HG02759 (cell line): Measurements from ENCODE around the gene KRCC1.
"Not testable (repeated sequence)": the region's sequence is repeated elsewhere in the genome, so short reads cannot be mapped to it uniquely, and the experiment has no call there.

Experiments used
- ATAC-seq: cut with Tn5 transposase; IDR thresholded peaks from one replicate; pipeline ENCODE4 v1.9.1; 2021; ENCODE audit warnings: mild to moderate bottlenecking, moderate library complexity; ENCODE audit not compliant: unreplicated experiment

KRCC1 gene

DNA sequence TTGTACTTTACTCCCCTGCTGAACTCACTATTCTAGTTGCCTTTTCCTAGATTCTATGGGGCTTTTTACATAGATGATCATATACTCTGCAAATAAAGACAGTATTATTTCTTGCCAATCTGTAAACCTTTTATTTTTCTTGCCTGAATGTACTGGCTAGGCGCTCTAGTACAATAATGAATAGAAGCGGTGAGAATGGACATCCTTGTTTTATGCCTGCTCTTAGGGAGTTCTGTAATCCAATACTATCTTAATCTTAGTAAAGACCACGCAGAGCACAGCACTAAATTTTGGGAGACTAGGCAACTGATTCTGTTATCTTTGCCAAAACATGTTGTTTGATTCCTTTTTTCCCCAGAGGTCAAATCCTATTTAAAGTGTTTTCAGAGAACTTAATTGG lies 7.0 kb downstream of the KRCC1 start:
- ATAC-seq = no peak

DNA sequence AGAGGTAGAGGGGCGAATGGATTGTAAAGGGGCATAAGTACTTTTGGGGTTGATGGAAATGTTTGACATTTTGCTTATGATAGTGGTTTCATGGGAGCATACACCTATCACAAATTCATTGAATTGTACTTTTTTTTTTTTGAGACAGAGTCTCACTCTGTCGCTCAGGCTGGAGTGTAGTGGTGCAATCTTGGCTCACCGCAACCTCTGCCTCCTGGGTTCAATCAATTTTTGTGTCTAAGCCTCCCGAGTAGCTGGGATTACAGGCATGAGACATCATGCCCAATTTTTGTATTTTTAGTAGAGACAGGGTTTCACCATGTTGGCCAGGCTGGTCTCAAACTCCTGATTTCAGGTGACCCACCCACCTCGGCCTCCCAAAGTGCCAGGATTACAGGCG lies 10.0 kb downstream of the KRCC1 start:
- ATAC-seq = not testable (repeated sequence)

DNA sequence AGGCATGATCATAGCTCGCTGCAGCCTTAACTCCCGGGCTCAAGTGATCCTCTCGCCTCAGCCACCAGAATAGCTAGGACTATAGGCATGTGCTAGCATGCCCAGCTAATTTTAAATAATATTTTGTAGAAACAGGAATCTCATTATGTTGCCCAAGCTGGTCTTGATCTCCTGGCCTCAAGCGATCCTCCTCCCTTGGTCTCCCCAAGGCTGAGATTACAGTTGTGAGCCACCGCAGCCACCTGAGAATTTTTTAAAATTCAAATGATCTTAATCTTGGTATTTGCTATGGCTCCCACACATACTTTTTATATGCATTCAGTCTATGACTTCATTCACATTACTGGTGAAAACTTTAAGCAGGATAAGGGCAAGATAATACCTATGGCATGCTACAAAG lies 13.1 kb downstream of the KRCC1 start:
- no peak for ATAC-seq

DNA sequence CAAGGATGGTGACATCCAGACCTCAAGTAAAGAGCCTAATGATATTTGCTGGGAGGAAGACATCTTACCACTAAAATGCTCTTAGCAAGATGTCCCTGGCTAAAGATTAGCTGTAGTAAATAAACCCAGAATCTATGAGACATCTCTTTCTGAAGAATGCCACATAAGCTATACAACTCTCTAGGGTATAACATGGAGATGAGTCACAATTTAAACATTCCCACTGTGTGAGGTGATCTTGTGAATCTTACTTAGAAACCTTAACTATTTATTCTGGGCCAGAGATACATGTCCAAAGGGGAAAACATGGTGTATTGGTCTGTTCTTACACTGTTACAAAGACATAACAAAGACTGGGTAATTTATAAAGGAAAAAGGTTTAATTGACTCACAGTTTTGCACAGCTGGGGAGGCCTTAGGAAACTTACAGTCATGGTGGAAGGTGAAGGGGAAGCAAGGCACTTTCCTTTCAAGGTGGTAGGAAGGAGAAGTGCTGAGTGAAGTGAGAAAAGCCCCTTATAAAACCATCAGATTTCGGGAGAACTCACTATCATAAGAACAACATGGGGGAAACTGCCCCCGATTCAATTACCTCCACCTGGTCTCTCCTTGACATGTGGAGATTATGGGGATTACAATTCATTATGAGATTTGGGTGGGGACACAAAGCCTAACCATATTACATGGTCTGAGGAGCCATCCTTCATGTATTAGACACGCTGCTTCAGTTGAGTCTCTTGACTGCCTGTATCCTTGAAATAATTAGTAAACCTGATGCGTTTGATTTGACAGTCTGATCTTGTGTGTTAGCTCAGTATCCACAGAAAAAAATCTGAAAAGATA lies 17.1 kb downstream of the KRCC1 start:
- no peak for ATAC-seq

DNA sequence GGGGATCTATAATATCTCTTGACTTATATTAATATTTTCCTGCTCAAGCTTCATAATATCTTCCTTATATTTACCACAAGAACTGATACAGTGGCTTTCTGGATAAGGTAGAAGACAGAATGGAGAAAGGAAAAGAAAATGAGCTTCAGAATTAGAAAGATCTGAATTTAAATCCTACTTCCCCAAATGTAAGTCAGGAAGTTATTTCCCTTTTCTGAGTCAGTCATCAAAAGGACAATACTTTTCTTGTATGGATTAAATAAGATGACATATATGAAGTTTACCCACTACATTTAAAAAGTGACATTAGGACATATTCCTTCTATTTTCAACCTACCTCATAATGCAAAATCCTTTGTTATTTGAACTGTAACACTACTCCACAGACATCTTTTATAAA lies 19.0 kb downstream of the KRCC1 start:
- no peak for ATAC-seq

- ATAC-seq = no peak
These were observed 19.4 kb downstream of the KRCC1 start for GRCh38 chr2:88036182-88036581.

GRCh38 chr2:88032070-88032702 lies 23.4 kb downstream of the KRCC1 start:
- ATAC-seq = no peak

DNA sequence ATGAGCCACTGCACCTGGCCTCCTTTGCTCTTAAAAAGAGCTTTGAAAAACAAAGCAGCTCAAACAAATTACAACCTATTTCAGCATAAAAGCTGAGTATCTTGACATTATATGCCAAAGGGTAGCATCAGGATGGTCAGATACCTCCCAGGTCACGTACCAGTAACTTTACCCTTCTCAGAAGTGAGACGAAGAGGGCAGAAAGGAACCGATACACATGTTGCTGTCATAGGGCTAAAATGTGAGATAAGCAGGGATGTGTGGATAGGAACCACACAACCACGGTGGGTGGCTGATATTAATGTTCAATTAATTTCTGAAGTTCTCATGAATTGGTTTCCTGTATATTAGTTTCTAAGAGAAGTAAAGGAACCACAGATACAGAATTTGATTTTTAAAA lies 26.7 kb downstream of the KRCC1 start:
- no peak for ATAC-seq

DNA sequence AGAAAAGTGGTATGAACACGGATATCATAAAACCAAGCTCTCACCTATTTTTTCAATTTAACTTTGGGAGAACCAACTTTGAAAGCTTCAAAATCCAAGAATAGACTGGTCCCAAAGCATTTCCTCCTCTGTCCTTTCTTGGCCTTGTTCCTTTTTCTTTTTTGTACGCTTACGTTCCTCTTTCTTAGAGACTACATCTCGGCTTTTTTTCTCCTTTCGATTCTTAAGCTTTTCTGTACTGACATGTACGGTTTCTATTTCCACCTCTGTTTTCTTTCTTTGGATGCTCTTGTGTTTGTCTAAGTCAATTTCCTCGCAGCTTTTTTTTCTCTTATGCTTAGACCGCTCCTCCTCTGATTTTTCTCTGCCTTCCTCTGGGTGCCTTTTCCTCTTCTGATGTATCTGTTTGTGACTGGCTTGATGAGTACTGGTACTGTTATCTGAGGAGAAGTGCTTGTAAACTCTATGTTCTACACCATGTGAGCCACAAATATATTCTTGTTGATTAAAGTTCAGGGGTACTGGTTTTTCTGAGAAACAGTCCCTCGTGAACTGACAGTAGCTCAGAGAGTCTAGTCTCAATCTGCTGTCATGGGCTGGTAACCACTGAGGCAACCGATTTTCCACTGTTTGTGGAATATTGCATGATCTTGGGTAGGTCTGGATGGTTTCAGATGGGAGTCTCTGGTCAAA lies 27.7 kb downstream of the KRCC1 start:
- peak; percentile 47 for ATAC-seq

- no peak for ATAC-seq
These were observed 31.1 kb downstream of the KRCC1 start for GRCh38 chr2:88024509-88024908.

DNA sequence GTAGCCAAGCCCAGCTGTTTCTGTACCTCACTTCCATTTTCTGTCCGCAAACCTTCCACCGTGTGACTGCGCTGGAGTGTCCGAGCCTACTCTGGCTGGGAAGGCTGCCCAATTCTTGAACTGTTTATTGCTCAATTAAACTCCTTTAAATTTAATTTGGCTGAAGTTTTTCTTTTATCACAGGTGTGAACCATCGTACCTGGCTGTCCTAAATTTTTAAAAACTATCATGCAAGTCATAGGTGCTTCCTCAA lies 33.0 kb downstream of the KRCC1 start:
- no peak for ATAC-seq

- no peak for ATAC-seq
These were observed 35.6 kb downstream of the KRCC1 start for GRCh38 chr2:88019985-88020384.

DNA sequence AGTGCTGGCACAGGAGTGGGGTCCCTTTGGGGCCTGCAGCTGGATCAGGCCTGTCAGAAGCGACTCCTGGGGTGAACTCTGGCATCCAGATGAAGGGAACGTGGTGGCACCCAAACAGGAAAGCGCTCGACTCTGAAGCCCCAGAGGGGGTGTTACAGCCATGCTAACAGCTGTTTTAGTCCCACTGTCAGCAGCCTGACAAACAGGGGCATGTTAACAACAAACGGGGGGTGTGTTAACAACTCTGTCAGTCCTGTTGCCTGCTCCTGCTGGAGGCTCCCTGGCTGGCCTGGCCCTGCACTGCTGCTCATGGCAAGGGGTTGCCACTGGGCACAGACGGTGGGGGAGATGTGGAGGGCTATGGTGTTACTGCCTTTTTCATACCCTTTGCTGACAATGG lies 36.7 kb downstream of the KRCC1 start:
- ATAC-seq = no peak

DNA sequence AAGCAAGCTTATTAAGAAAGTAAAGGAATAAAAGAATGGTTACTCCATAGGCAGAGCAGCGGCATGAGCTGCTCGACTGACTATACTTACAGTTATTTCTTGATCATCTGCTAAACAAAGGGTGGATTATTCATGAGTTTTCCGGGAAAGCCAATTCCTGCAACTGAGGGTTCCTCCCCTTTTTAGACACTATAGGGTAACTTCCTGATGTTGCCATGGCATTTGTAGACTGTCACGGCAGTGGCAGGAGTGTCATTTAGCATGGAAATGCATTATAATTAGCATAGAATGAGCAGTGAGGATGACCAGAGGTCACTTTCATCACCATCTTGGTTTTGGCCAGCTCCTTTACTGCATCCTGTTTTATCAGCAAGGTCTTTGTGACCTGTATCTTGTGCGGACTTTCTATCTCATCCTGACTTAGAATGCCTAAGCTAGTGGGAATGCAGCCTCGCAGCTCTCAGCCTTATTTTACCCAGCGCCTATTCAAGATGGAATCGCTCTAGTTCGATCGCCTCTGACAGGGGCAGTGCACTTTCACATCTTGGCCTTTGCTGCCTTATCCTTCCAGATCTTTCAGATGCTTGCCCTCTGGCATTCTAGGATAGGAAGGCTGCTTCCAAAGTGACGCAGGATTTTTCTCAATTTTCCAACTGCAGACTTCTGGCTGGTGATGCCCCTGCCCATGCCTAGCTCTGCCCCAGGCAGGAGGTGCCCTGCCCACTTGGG lies 37.3 kb downstream of the KRCC1 start:
- ATAC-seq = not testable (repeated sequence)

DNA sequence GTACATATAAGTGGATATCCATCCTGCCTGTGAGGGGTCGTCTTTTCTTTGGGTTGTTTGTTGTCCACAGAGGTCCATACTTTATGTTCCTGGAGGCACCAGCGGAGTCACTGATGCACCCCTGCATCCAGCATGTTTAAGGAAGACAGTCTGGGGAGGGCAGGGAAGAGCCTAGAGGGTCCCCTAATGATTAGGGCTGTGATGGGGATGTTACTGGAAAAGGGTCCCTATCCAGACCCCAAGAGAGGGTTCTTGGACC lies 37.9 kb downstream of the KRCC1 start:
- ATAC-seq = not testable (repeated sequence)

- peak; percentile 60 for ATAC-seq
These were observed 38.4 kb downstream of the KRCC1 start for GRCh38 chr2:88016960-88017779.

- ATAC-seq = peak; percentile 85
These were observed 39.3 kb downstream of the KRCC1 start, which contains the start of gene RNU2-63P for GRCh38 chr2:88016086-88016959. Gene RNU2-63P (minus strand): TSS chr2:88016547.

DNA sequence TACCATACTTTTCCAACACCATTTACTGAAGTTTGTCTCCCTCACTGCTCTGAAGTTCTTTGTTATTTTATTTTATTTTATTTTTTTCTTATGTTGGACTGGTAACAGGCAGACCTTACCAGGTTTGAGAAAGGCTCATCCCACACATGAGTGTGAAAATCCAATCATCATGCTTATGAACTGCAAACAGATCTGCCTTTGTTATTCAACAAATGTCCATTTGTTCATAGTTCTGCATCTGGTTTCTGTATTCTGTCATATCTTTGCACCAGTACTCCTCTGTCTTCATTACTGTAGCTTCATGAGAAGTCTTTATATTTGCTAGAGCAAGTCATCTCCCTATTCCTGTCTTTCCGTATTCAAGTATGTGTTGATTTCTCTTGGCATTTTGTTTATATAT lies 44.6 kb downstream of the KRCC1 start:
- ATAC-seq = no peak

DNA sequence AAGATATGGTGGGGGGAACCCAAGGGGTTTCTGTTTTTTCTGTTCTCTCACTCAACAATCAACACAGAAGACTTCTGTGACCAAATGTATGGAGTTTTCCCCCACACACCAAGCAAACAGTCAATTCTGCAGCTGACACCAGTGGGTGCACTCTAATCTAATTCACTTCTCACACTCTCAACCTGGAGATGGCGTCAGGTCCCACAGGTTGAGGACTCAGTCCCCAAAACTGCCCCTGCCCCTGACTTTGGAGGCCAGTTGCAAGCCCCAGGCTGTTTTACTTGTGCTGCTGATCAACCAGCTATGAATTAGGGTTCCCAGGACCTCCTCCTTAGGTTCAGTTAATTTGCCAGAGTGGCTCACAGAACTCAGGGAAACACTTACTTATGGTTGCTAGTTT lies 45.4 kb downstream of the KRCC1 start:
- ATAC-seq = no peak

DNA sequence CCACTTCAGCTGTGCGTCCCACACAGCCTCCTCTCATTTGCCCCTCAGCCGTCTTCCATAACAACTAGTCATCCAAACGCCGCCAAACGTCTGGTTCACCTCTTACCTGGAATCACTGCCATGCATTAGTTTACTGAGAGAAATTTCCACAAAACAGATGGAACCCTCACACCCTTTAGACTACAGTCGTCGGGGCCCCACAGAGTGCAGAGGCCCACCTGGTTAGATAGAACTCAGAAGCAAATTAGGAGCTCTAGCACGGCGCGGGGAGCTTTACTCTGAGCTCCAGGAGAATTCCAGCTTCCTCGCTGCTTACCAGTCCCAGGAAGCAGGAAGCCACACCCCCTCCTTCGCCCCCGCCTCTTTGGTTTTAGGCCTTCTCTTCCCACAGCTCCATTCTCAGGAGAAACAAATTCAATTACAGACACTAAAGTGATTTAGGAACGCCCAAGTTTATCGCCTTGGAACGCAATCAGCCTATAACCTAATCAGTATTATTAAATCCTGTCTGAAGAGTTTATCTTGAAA lies 48.6 kb downstream of the KRCC1 start:
- ATAC-seq = no peak
